ENCODE measurements around the gene SEC16B.

SEC16B gene

GRCh38 chr1:177976596-177976995 is 6.7 kb upstream of the SEC16B start:
- TF ChIP-seq EP300 (IDR thresholded peaks at IDR 0.05; ENCODE audit: borderline replicate concordance), result no peak
- TF ChIP-seq ZBTB7A (IDR thresholded peaks at IDR 0.05; ENCODE audit: low read depth), result no peak
- no peak for TF ChIP-seq TCF12 (IDR thresholded peaks at IDR 0.05; ENCODE audit: low read depth)
- no peak for TF ChIP-seq RAD21 (IDR thresholded peaks at IDR 0.05; ENCODE audit: low read depth)
- no peak for TF ChIP-seq TAF1 (IDR thresholded peaks at IDR 0.05; ENCODE audit: low read depth)
- TF ChIP-seq NFIC (IDR thresholded peaks at IDR 0.05), result no peak
- no peak for TF ChIP-seq MAX (IDR thresholded peaks at IDR 0.05)
- no peak for TF ChIP-seq YY1 (IDR thresholded peaks at IDR 0.05; ENCODE audit: low read depth)
- TF ChIP-seq CREB1 (IDR thresholded peaks at IDR 0.05; ENCODE audit: low read depth), result no peak
- TF ChIP-seq USF1 (IDR thresholded peaks at IDR 0.05), result no peak

GRCh38 chr1:177975588-177976495 is 6.0 kb upstream of the SEC16B start:
- TF ChIP-seq TEAD4 (IDR thresholded peaks at IDR 0.05), result peak; percentile 77
- TF ChIP-seq EP300 (IDR thresholded peaks at IDR 0.05; ENCODE audit: borderline replicate concordance), result 0 out of 2 replicates have a peak, but pooled peaks have one; percentile 36
- TF ChIP-seq EGR1 (IDR thresholded peaks at IDR 0.05), result no peak
- TF ChIP-seq NFIC (IDR thresholded peaks at IDR 0.05), result peak; percentile 28; the same call in 1 of the 2 replicates

- TF ChIP-seq REST (IDR thresholded peaks at IDR 0.05; ENCODE audit: low read depth) (no peak), TEAD4 (IDR thresholded peaks at IDR 0.05) (no peak), TAF1 (IDR thresholded peaks at IDR 0.05; ENCODE audit: low read depth) (no peak), RAD21 (IDR thresholded peaks at IDR 0.05; ENCODE audit: low read depth) (no peak), YY1 (IDR thresholded peaks at IDR 0.05; ENCODE audit: low read depth) (no peak), CREB1 (IDR thresholded peaks at IDR 0.05; ENCODE audit: low read depth) (no peak), EP300 (IDR thresholded peaks at IDR 0.05; ENCODE audit: borderline replicate concordance) (no peak), CEBPB (IDR thresholded peaks at IDR 0.05) (no peak)
These were observed 3.7 kb upstream of the SEC16B start for GRCh38 chr1:177973585-177973984.

GRCh38 chr1:177969109-177969508 is 749 bp downstream of the SEC16B start:
- TF ChIP-seq REST (IDR thresholded peaks at IDR 0.05; ENCODE audit: low read depth) (no peak), CEBPB (IDR thresholded peaks at IDR 0.05) (no peak), TAF1 (IDR thresholded peaks at IDR 0.05; ENCODE audit: low read depth) (no peak), RAD21 (IDR thresholded peaks at IDR 0.05; ENCODE audit: low read depth) (no peak), TCF12 (IDR thresholded peaks at IDR 0.05; ENCODE audit: low read depth) (no peak), TEAD4 (IDR thresholded peaks at IDR 0.05) (no peak), CREB1 (IDR thresholded peaks at IDR 0.05; ENCODE audit: low read depth) (no peak), MAX (IDR thresholded peaks at IDR 0.05) (no peak), USF1 (IDR thresholded peaks at IDR 0.05) (no peak), NFIC (IDR thresholded peaks at IDR 0.05) (no peak), ZBTB7A (IDR thresholded peaks at IDR 0.05; ENCODE audit: low read depth) (no peak)

- TF ChIP-seq CREB1 (IDR thresholded peaks at IDR 0.05; ENCODE audit: low read depth) (no peak), EGR1 (IDR thresholded peaks at IDR 0.05) (no peak), REST (IDR thresholded peaks at IDR 0.05; ENCODE audit: low read depth) (no peak), TCF12 (IDR thresholded peaks at IDR 0.05; ENCODE audit: low read depth) (no peak), NFIC (IDR thresholded peaks at IDR 0.05) (no peak), YY1 (IDR thresholded peaks at IDR 0.05; ENCODE audit: low read depth) (no peak)
These were observed 3.7 kb downstream of the SEC16B start for GRCh38 chr1:177966199-177966598.

All from Ishikawa (cell line).